HepG2 (cell line): ENCODE results near the gene WAS. TPM values are rescaled to one million over a fixed set of nuclear protein-coding genes. Genes with fewer than 3 reads are reported as not detected.

ENCODE experiments used
- CREBL2 ChIP-seq: sonication (generic); formaldehyde crosslinking; IDR thresholded peaks from 2 replicates; pipeline ENCODE4 v1.8.1; 2023; ENCODE audit warnings: missing genetic modification reagents, mild to moderate bottlenecking, borderline replicate concordance
- ELF3 ChIP-seq: IDR thresholded peaks from 2 replicates; pipeline ENCODE4 v1.6.1; 2016; ENCODE audit warnings: missing genetic modification reagents, missing compliant biosample characterization
- HNRNPK ChIP-seq: fragments of 200-400 bp; formaldehyde crosslinking; IDR thresholded peaks from 2 replicates; pipeline ENCODE4 v1.6.1; 2018; ENCODE audit warnings: low read length, low read depth, moderate library complexity, mild to moderate bottlenecking; ENCODE audit not compliant: poor library complexity, severe bottlenecking
- KDM3A ChIP-seq: IDR thresholded peaks from 2 replicates; pipeline ENCODE4 v1.6.1; 2018; ENCODE audit warnings: low read depth, missing compliant biosample characterization
- KDM5A ChIP-seq: fragments of 200-600 bp; sonication (generic); IDR thresholded peaks from 2 replicates; pipeline ENCODE4 v1.7.0; 2018; ENCODE audit warnings: antibody characterized with exemption, mild to moderate bottlenecking, low read length, borderline replicate concordance
- NCOA2 ChIP-seq: sonication (generic); formaldehyde crosslinking; IDR thresholded peaks from 2 replicates; pipeline ENCODE4 v1.8.0; 2022; ENCODE audit warnings: inconsistent platforms
- PHF5A ChIP-seq: IDR thresholded peaks from one replicate; pipeline ENCODE4 v1.6.1; 2018; ENCODE audit warnings: low read depth, missing genetic modification reagents; ENCODE audit not compliant: unreplicated experiment
- SKI ChIP-seq: fragments of 450-650 bp; IDR thresholded peaks from one replicate; pipeline ENCODE4 v1.6.1; 2018; ENCODE audit warnings: mild to moderate bottlenecking; ENCODE audit not compliant: partially characterized antibody
- SSRP1 ChIP-seq: IDR thresholded peaks from 2 replicates; pipeline ENCODE4 v1.6.1; 2016; ENCODE audit warnings: control low read depth
- TFAP4 ChIP-seq: sonication (generic); IDR thresholded peaks from 2 replicates; pipeline ENCODE4 v1.6.1; 2016; ENCODE audit warnings: low read depth, borderline replicate concordance
- TRIM22 ChIP-seq: fragments of 450-650 bp; IDR thresholded peaks from 2 replicates; pipeline ENCODE4 v1.6.1; 2017
- U2AF1 ChIP-seq: fragments of 200-400 bp; formaldehyde crosslinking; optimal IDR thresholded peaks from 2 replicates; pipeline ENCODE3; 2017; ENCODE audit warnings: mild to moderate bottlenecking, low read depth, low read length
- ZNF33A ChIP-seq: sonication (generic); formaldehyde crosslinking; IDR thresholded peaks from 2 replicates; pipeline ENCODE4 v1.5.1; 2020; ENCODE audit warnings: missing genetic modification reagents, mild to moderate bottlenecking, moderate library complexity, borderline replicate concordance
- ZSCAN30 ChIP-seq: sonication (generic); formaldehyde crosslinking; IDR thresholded peaks from 2 replicates; pipeline ENCODE4 v1.5.0; 2020; ENCODE audit warnings: mild to moderate bottlenecking, missing genetic modification reagents
- polyA plus RNA-seq, 8 experiments: library from polyadenylated mRNA; depleted of rRNA in 3 of 8; stranded (reverse) in 7 of 8; unstranded in 1 of 8; fragments of >200 nt; fragmentation: Illumina TruSeq in 4 of 8; extraction: Trizol in 4 of 8; gene quantifications; 2 replicates each; pipeline versions ENCODE4 v1.2.1 to v1.2.3, GENCODE V29; 2011 to 2016; ENCODE audit warnings: low read depth in 4 of 8, missing spikeins in 1 of 8, mixed read lengths in 1 of 8; ENCODE audit not compliant: insufficient read depth in 1 of 8
- total RNA-seq, 5 experiments: library from RNA; depleted of rRNA; stranded (reverse); fragments of >200 nt; fragmentation: Illumina TruSeq; extraction: Trizol; gene quantifications; 2 replicates each; pipeline ENCODE4 v1.2.3, GENCODE V29; 2016; ENCODE audit warnings: low read depth in 1 of 5
- TF ChIP-seq, protein P1 (sequence below): sonication (generic); formaldehyde crosslinking; IDR thresholded peaks from 2 replicates; pipeline ENCODE4 v1.4.0; 2020; ENCODE audit warnings: low read depth, missing genetic modification reagents
- TF ChIP-seq, protein P2 (sequence below): sonication (generic); formaldehyde crosslinking; IDR thresholded peaks from 2 replicates; pipeline ENCODE4 v1.4.0; 2020; ENCODE audit warnings: low read depth, mild to moderate bottlenecking, missing genetic modification reagents
- TF ChIP-seq, protein P3 (sequence below): sonication (generic); formaldehyde crosslinking; IDR thresholded peaks from 2 replicates; pipeline ENCODE4 v1.8.0; 2022; ENCODE audit warnings: low read depth, missing genetic modification reagents

Gene WAS
- total and polyA plus RNA-seq, 2 of the 13 experiments (the other 11 are each of a cell fraction or from before 2014, with no cell fraction given) = 0.11 TPM; not detected in 1

DNA sequence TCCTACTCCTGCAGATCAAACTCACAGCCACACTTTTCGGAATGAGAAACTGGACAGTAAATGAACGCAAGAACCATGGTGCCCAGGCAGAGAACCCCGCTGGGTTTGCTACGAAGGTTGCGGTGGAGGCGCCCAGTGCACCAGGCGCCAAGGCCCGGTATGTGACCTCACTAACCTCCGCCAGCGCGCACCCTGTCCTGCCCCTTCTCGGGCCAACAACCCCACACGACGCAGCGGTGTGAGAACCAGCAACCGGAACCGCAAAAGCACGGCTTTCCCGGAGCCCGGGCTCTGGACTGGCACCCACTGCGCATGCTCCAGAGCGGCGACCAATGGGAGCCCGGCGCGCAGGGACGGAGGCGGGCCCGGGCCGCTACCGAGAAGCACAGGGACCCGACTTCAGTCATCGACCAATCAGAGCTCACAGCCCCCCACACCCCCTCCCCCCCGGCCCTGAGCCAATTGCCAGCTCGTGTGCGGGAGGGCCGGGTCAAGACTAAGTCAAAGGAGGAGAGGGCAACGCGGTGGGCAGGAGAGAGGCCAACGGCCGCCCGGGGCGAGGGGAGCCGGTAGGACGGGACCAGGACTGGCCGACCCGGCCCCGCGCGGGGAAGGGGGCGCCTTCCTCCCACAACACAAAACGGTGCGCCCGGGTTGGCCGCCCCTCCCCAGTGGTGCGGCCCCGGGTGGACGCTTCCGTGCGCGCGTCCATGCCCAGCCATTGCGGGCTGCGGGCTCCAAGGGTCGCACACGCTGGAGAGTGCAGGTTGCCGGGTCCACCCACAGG lies 7.3 kb upstream of the WAS start (continued):
- TF ChIP-seq CREBL2 (CRISPR knock-in tag) = no peak
- TF ChIP-seq ELF3 = 0 out of 2 replicates have a peak, but pooled peaks have one; percentile 17
- TF ChIP-seq SKI = peak; percentile 22
- TF ChIP-seq, protein P1, sequence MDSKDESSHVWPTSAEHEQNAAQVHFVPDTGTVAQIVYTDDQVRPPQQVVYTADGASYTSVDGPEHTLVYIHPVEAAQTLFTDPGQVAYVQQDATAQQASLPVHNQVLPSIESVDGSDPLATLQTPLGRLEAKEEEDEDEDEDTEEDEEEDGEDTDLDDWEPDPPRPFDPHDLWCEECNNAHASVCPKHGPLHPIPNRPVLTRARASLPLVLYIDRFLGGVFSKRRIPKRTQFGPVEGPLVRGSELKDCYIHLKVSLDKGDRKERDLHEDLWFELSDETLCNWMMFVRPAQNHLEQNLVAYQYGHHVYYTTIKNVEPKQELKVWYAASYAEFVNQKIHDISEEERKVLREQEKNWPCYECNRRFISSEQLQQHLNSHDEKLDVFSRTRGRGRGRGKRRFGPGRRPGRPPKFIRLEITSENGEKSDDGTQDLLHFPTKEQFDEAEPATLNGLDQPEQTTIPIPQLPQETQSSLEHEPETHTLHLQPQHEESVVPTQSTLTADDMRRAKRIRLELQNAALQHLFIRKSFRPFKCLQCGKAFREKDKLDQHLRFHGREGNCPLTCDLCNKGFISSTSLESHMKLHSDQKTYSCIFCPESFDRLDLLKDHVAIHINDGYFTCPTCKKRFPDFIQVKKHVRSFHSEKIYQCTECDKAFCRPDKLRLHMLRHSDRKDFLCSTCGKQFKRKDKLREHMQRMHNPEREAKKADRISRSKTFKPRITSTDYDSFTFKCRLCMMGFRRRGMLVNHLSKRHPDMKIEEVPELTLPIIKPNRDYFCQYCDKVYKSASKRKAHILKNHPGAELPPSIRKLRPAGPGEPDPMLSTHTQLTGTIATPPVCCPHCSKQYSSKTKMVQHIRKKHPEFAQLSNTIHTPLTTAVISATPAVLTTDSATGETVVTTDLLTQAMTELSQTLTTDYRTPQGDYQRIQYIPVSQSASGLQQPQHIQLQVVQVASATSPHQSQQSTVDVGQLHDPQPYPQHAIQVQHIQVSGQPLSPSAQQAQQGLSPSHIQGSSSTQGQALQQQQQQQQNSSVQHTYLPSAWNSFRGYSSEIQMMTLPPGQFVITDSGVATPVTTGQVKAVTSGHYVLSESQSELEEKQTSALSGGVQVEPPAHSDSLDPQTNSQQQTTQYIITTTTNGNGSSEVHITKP = peak; percentile 93; the same call in 1 of the 2 replicates
- TF ChIP-seq KDM5A = no peak
- no peak for TF ChIP-seq PHF5A (CRISPR knock-in tag)
- no peak for TF ChIP-seq ZSCAN30 (CRISPR knock-in tag)
- TF ChIP-seq ZNF33A (CRISPR knock-in tag) = no peak
- TF ChIP-seq SSRP1 = no peak
- TF ChIP-seq, protein P2, sequence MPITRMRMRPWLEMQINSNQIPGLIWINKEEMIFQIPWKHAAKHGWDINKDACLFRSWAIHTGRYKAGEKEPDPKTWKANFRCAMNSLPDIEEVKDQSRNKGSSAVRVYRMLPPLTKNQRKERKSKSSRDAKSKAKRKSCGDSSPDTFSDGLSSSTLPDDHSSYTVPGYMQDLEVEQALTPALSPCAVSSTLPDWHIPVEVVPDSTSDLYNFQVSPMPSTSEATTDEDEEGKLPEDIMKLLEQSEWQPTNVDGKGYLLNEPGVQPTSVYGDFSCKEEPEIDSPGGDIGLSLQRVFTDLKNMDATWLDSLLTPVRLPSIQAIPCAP (CRISPR knock-in tag) = no peak
- TF ChIP-seq TFAP4 = peak; percentile 20; the same call in 1 of the 2 replicates
- TF ChIP-seq KDM3A (CRISPR knock-in tag) = peak; percentile 69; the same call in 1 of the 2 replicates
- TF ChIP-seq, protein P3, sequence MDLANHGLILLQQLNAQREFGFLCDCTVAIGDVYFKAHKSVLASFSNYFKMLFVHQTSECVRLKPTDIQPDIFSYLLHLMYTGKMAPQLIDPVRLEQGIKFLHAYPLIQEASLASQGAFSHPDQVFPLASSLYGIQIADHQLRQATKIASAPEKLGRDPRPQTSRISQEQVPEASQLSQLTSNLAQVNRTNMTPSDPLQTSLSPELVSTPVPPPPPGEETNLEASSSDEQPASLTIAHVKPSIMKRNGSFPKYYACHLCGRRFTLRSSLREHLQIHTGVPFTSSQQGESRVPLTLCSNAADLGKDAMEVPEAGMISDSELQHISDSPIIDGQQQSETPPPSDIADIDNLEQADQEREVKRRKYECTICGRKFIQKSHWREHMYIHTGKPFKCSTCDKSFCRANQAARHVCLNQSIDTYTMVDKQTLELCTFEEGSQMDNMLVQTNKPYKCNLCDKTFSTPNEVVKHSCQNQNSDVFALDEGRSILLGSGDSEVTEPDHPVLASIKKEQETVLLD (CRISPR knock-in tag) = peak; percentile 66
- TF ChIP-seq U2AF1 = no peak
- peak; percentile 52 for TF ChIP-seq HNRNPK
- no peak for TF ChIP-seq TRIM22
- 0 out of 2 replicates have a peak, but pooled peaks have one; percentile 20 for TF ChIP-seq NCOA2 (CRISPR knock-in tag)
